HepG2 (cell line): ENCODE data around the gene MTA3. TPM values are rescaled to one million over a fixed set of nuclear protein-coding genes. Genes with fewer than 3 reads are reported as not detected.

Source experiments
- CEBPB ChIP-seq: IDR thresholded peaks from 2 replicates; pipeline ENCODE4 v1.6.1; 2011; ENCODE audit warnings: low read depth, low read length, improper control_type of control experiment, borderline replicate concordance
- CEBPG ChIP-seq: IDR thresholded peaks from 2 replicates; pipeline ENCODE4 v1.6.1; 2016
- ERF ChIP-seq: IDR thresholded peaks from 2 replicates; pipeline ENCODE4 v1.6.1; 2018; ENCODE audit warnings: missing biosample characterization, missing genetic modification reagents
- HNRNPK ChIP-seq: fragments of 200-400 bp; formaldehyde crosslinking; IDR thresholded peaks from 2 replicates; pipeline ENCODE4 v1.6.1; 2018; ENCODE audit warnings: low read length, low read depth, moderate library complexity, mild to moderate bottlenecking; ENCODE audit not compliant: poor library complexity, severe bottlenecking
- IKZF4 ChIP-seq: sonication (generic); formaldehyde crosslinking; IDR thresholded peaks from 2 replicates; pipeline ENCODE4 v1.5.1; 2020; ENCODE audit warnings: borderline replicate concordance, mild to moderate bottlenecking, low read depth, missing genetic modification reagents; ENCODE audit errors: not compliant biosample characterization
- MAZ ChIP-seq, 2 experiments: sonication (generic) in 1 of 2; formaldehyde crosslinking in 1 of 2; IDR thresholded peaks; 2 replicates each; pipeline versions ENCODE4 v1.5.0 to v1.6.1; 2012 to 2020; ENCODE audit warnings: low read depth in 2 of 2, mild to moderate bottlenecking in 2 of 2, borderline replicate concordance in 1 of 2, improper control_type of control experiment in 1 of 2, low read length in 1 of 2, missing genetic modification reagents in 1 of 2, moderate library complexity in 1 of 2
- MED8 ChIP-seq: sonication (generic); formaldehyde crosslinking; IDR thresholded peaks from 2 replicates; pipeline ENCODE4 v1.8.1; 2023; ENCODE audit warnings: mild to moderate bottlenecking, missing genetic modification reagents; ENCODE audit not compliant: insufficient replicate concordance
- NR2C2 ChIP-seq: sonication (generic); formaldehyde crosslinking; IDR thresholded peaks from 2 replicates; pipeline ENCODE4 v1.4.0; 2020; ENCODE audit warnings: missing genetic modification reagents, mild to moderate bottlenecking, moderate library complexity, borderline replicate concordance
- PATZ1 ChIP-seq: sonication (generic); formaldehyde crosslinking; IDR thresholded peaks from 2 replicates; pipeline ENCODE4 v1.4.0; 2020; ENCODE audit warnings: missing genetic modification reagents
- RELA ChIP-seq: sonication (generic); formaldehyde crosslinking; IDR thresholded peaks from 2 replicates; pipeline ENCODE4 v1.4.0; 2020; ENCODE audit warnings: missing genetic modification reagents
- RNF219 ChIP-seq: sonication (generic); formaldehyde crosslinking; IDR thresholded peaks from 2 replicates; pipeline ENCODE4 v1.5.0; 2020; ENCODE audit warnings: mild to moderate bottlenecking, missing genetic modification reagents
- TFDP2 ChIP-seq: sonication (generic); formaldehyde crosslinking; IDR thresholded peaks from 2 replicates; pipeline ENCODE4 v1.4.0; 2020; ENCODE audit warnings: missing genetic modification reagents
- TMF1 ChIP-seq: sonication (generic); formaldehyde crosslinking; IDR thresholded peaks from 2 replicates; pipeline ENCODE4 v1.8.1; 2022; ENCODE audit warnings: low read depth, missing genetic modification reagents
- ZFP36L1 ChIP-seq: sonication (generic); formaldehyde crosslinking; IDR thresholded peaks from 2 replicates; pipeline ENCODE4 v1.8.0; 2022; ENCODE audit warnings: mild to moderate bottlenecking, missing genetic modification reagents, moderate library complexity
- polyA plus RNA-seq, 8 experiments: library from polyadenylated mRNA; depleted of rRNA in 3 of 8; stranded (reverse) in 7 of 8; unstranded in 1 of 8; fragments of >200 nt; fragmentation: Illumina TruSeq in 4 of 8; extraction: Trizol in 4 of 8; gene quantifications; 2 replicates each; pipeline versions ENCODE4 v1.2.1 to v1.2.3, GENCODE V29; 2011 to 2016; ENCODE audit warnings: low read depth in 4 of 8, missing spikeins in 1 of 8, mixed read lengths in 1 of 8; ENCODE audit not compliant: insufficient read depth in 1 of 8
- total RNA-seq, 5 experiments: library from RNA; depleted of rRNA; stranded (reverse); fragments of >200 nt; fragmentation: Illumina TruSeq; extraction: Trizol; gene quantifications; 2 replicates each; pipeline ENCODE4 v1.2.3, GENCODE V29; 2016; ENCODE audit warnings: low read depth in 1 of 5

The MTA3 gene
- total and polyA plus RNA-seq, 2 of the 13 experiments (the other 11 are each of a cell fraction or from before 2014, with no cell fraction given), result 48.8 to 77.8 TPM

- TF ChIP-seq PATZ1 (CRISPR knock-in tag) (peak; percentile 46; the same call in 1 of the 2 replicates), ERF (CRISPR knock-in tag) (no peak), RNF219 (CRISPR knock-in tag) (no peak), MAZ (IDR thresholded peaks at IDR 0.05; ENCODE audit: borderline replicate concordance, low read depth, low read length) (0 out of 2 replicates have a peak, but pooled peaks have one; percentile 23), MAZ (CRISPR knock-in tag; IDR thresholded peaks at IDR 0.05; ENCODE audit: low read depth) (no peak), NR2C2 (CRISPR knock-in tag) (no peak), CEBPB (peak; percentile 54; the same call in 1 of the 2 replicates), TFDP2 (CRISPR knock-in tag) (no peak), ZFP36L1 (CRISPR knock-in tag) (no peak), RELA (CRISPR knock-in tag) (no peak), IKZF4 (CRISPR knock-in tag) (no peak), MED8 (CRISPR knock-in tag) (no peak), HNRNPK (peak; percentile 81), CEBPG (CRISPR knock-in tag) (peak; percentile 69), TMF1 (CRISPR knock-in tag) (no peak)
Measured at GRCh38 chr2:42706836-42707235, 138.4 kb downstream of the MTA3 start (continued).
